Measurements from ENCODE around the gene NXF2B. TPM values are rescaled to one million over a fixed set of nuclear protein-coding genes. Genes with fewer than 3 reads are reported as not detected.
"Not testable (repeated sequence)": the region's sequence is repeated elsewhere in the genome, so short reads cannot be mapped to it uniquely, and the experiment has no call there.

Gene NXF2B, protein sequence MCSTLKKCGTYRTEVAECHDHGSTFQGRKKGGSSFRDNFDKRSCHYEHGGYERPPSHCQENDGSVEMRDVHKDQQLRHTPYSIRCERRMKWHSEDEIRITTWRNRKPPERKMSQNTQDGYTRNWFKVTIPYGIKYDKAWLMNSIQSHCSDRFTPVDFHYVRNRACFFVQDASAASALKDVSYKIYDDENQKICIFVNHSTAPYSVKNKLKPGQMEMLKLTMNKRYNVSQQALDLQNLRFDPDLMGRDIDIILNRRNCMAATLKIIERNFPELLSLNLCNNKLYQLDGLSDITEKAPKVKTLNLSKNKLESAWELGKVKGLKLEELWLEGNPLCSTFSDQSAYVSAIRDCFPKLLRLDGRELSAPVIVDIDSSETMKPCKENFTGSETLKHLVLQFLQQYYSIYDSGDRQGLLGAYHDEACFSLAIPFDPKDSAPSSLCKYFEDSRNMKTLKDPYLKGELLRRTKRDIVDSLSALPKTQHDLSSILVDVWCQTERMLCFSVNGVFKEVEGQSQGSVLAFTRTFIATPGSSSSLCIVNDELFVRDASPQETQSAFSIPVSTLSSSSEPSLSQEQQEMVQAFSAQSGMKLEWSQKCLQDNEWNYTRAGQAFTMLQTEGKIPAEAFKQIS
- not detected for total RNA-seq

DNA sequence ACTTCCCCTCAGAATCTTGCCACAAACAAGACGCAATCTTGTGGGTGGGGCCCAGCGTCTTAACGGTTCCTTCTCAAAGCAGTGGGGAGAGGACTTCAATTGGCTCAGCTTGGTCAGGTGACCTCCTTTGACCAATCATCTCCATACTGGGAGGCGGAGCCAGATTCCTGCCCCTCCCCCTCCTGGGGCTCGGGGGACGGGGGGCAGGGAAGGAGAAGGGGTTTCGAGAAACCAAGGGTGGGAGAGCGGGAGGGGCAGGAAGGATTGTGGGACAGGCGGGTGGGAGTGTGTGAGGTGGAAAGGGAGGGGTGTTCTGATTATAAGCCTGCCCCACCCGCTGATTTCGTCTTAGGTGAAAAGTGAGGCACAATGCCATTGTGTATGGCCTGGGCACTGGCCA, at the start of gene NXF2B:
Gene NXF2B (minus strand): TSS at position 101 of the 400 bp plus-strand sequence. CDS start 59,972 bp downstream, outside the sequence.
- H3K4me1 ChIP-seq; H3K27ac ChIP-seq; H3K36me3 ChIP-seq; H3K4me3 ChIP-seq; H3K27me3 ChIP-seq; intact Hi-C loops (cut with DNase I); H3K9me3 ChIP-seq; DNase-seq (ENCODE audit: extremely low spot score in 2 of 2): not testable (repeated sequence)

DNA sequence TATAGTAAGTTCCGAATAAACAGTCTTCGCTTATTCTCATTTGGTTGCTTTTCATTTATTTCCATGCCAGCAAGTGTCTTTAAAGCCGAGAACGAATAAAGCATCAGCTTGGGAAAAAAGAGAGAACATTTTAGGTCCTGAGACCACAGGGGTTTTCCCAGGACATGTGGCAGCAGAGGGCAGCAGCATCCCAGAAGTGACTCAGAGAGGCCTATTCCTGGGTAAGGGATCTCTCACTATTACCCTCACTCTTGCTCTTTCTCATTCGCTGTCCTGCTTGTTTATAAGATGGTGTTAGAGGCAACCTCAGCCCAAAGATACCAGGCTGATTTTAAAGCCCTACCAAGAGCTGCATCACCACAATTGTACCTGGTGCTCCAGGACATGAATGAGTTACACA, 39.0 kb upstream of the NXF2B start:
- DNase-seq (ENCODE audit: extremely low spot score in 2 of 2); H3K4me1 ChIP-seq; H3K36me3 ChIP-seq; H3K4me3 ChIP-seq; H3K27me3 ChIP-seq; intact Hi-C loops (cut with DNase I); H3K9me3 ChIP-seq; H3K27ac ChIP-seq: not testable (repeated sequence)

DNA sequence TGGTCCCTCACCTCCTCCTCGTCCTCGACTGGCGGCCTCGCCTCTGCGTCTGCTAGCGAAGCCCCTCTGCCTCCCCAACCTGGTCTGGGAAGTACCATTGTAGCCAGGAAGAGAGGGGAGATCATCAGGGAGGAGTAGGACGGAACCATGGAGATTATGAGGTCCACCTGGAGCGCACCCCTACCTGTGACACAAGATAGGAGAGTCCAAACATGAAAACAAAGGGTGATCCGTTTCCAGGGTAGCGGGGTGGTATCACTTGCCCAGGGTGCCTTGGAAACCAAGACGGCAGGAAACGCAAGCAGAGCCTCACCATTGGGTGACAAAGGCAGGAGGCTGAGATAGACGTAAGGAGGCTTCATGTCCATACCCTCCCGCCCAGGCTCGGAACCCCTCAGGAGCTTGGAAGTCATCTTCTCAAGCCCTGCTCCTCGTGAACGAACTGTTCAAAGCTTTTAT, 32.0 kb upstream of the NXF2B start, which contains the start of gene TCP11X2:
Gene TCP11X2 (minus strand): TSS at position 51 of the 459 bp plus-strand sequence.
- H3K27me3 ChIP-seq; DNase-seq (ENCODE audit: extremely low spot score in 2 of 2); H3K27ac ChIP-seq; H3K9me3 ChIP-seq; H3K4me3 ChIP-seq; intact Hi-C loops (cut with DNase I); H3K4me1 ChIP-seq; H3K36me3 ChIP-seq: not testable (repeated sequence)

DNA sequence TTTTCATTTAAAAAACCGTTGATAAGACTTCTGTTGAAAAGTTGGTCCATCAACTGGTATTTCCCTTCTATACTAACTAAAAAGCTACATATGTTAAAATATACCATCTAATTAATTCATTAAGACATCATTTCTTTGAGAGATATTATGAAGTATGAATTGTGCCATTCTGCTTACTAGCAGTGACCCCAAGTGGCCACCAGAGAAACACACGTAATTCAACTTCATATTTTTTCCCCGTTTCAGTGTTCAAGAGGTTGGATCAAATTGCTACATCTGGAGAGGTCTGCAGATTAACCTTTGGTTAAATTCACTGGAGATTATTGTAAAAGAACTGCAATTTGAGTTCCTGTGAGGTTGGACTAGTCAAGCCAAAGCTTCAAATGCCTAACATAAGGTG, 30.4 kb upstream of the NXF2B start:
- H3K27me3 ChIP-seq; H3K4me3 ChIP-seq; intact Hi-C loops (cut with DNase I); H3K4me1 ChIP-seq; DNase-seq (ENCODE audit: extremely low spot score in 2 of 2); H3K9me3 ChIP-seq; H3K27ac ChIP-seq; H3K36me3 ChIP-seq: not testable (repeated sequence)

DNA sequence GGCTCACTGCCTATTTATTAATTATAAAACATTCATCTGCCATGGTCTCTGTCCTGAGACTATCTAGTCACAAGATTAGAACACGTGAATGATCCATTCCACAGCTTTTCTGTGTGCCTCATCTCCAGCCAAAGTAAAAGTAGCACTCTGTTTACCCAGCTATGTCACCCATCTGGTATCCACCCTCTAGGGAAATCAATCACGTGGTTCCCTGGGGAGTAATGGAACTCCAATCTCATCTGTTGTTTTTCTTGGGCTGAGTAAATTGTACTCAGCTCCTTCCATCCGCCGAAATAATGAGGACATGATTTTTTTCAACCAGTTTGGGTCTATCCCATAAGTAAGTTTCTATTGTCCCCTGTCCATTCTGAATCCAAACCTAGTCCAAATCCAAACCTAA, 18.8 kb upstream of the NXF2B start:
- H3K27ac ChIP-seq; H3K36me3 ChIP-seq; H3K27me3 ChIP-seq; H3K4me3 ChIP-seq; H3K4me1 ChIP-seq; DNase-seq (ENCODE audit: extremely low spot score in 2 of 2); H3K9me3 ChIP-seq; intact Hi-C loops (cut with DNase I): not testable (repeated sequence)

DNA sequence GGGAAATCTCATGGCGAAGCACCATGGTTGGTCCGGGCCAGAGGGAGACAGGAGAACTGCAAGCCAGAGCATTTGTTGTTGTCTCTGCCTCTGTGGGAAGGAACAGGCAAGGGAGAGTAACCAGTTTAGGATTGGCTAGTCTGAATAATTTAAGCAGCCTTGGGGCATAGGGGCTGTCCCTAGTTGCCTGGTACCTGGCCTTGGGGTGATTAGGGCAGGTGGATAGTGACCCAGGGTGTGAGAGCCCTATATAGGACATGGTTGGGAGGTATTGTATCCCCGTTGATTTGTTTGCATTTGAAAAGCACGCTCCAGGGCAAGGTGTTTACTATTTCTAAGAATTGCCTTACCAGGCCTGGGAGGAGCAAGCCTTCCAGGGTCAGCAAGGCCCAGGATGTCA, 25.3 kb downstream of the NXF2B start:
- H3K4me3 ChIP-seq; intact Hi-C loops (cut with DNase I); DNase-seq (ENCODE audit: extremely low spot score in 2 of 2); H3K4me1 ChIP-seq; H3K27ac ChIP-seq; H3K9me3 ChIP-seq; H3K36me3 ChIP-seq; H3K27me3 ChIP-seq: not testable (repeated sequence)

DNA sequence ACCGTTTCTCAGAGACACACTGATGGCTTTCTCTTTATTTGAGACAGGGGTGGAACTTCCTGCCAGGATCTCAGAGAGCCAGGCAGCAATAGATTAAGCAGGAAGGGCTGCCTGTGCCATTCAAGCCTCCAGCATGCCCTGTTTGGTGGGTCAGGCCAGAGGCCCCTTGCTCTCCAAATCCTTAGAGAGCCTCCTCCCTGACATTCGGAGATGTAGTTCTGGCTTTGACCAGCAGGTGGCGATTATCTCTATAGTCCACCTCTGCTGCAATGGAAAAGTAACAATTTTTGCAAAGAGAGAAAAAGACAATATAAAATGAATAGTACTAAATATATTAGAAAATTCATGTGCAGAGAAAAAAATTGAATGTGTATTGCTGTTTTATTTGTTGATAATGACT, 93.9 kb downstream of the NXF2B start:
- H3K4me3 ChIP-seq: no peak overlapping the region
- H3K9me3 ChIP-seq: no peaks in the 10 kb centered on the region
- no peak for TF ChIP-seq POLR2AphosphoS5 (IDR thresholded peaks at IDR 0.05; ENCODE audit: insufficient read depth in 1 of 2, low read depth in 1 of 2)
- TF ChIP-seq, protein P1, sequence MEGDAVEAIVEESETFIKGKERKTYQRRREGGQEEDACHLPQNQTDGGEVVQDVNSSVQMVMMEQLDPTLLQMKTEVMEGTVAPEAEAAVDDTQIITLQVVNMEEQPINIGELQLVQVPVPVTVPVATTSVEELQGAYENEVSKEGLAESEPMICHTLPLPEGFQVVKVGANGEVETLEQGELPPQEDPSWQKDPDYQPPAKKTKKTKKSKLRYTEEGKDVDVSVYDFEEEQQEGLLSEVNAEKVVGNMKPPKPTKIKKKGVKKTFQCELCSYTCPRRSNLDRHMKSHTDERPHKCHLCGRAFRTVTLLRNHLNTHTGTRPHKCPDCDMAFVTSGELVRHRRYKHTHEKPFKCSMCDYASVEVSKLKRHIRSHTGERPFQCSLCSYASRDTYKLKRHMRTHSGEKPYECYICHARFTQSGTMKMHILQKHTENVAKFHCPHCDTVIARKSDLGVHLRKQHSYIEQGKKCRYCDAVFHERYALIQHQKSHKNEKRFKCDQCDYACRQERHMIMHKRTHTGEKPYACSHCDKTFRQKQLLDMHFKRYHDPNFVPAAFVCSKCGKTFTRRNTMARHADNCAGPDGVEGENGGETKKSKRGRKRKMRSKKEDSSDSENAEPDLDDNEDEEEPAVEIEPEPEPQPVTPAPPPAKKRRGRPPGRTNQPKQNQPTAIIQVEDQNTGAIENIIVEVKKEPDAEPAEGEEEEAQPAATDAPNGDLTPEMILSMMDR (IDR thresholded peaks at IDR 0.05): peak; percentile 55 to 71 (median 65)
- H3K36me3 ChIP-seq: no peaks in the 10 kb centered on the region
- H3K27me3 ChIP-seq: no peaks in the 10 kb centered on the region
- DNase-seq (ENCODE audit: extremely low spot score in 2 of 2): peak in 1 of 2 donors; percentile 49
- intact Hi-C loops (cut with DNase I): no loop called here
- no peaks in the 10 kb centered on the region for H3K4me1 ChIP-seq
- no peak overlapping the region for H3K27ac ChIP-seq

DNA sequence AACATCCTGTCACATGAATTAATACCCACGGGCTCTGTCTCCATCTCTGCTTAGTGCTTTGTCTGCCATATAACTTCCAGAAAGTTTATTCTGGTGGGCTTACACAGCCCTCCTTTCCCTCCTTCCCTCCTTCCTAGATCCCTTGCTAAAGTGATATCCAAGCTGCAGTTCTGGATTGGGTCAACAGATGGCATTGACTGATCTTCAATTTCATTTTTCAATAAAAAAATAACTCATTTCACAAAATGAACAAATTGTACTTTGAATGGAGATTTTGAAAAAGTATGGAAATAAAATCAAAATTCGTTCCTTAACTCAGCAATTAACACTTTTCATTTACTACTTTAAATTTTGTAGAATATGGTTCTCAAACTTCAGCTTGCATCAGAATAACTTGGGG, 97.9 kb downstream of the NXF2B start:
- Histone ChIP-seq H3K27ac (no peak overlapping the region), H3K9me3 (no peaks in the 10 kb centered on the region), H3K36me3 (no peaks in the 10 kb centered on the region), H3K27me3 (no peaks in the 10 kb centered on the region), H3K4me1 (no peaks in the 10 kb centered on the region), H3K4me3 (no peak overlapping the region)
- intact Hi-C loops (cut with DNase I): no loop called here
- DNase-seq (ENCODE audit: extremely low spot score in 2 of 2): no peak
- TF ChIP-seq POLR2A (IDR thresholded peaks at IDR 0.05): no peak
- TF ChIP-seq, protein P1 (IDR thresholded peaks at IDR 0.05): no peak
- TF ChIP-seq POLR2AphosphoS5 (IDR thresholded peaks at IDR 0.05; ENCODE audit: insufficient read depth in 1 of 2, low read depth in 1 of 2): no peak

Measured in vagina (tissue), 2 donors.